ENCODE measurements around the gene CAMKMT. TPM values are rescaled to one million over a fixed set of nuclear protein-coding genes. Genes with fewer than 3 reads are reported as not detected.

Gene CAMKMT
- total RNA-seq, 1 donor from 2014 or later, result 9.0 TPM

DNA sequence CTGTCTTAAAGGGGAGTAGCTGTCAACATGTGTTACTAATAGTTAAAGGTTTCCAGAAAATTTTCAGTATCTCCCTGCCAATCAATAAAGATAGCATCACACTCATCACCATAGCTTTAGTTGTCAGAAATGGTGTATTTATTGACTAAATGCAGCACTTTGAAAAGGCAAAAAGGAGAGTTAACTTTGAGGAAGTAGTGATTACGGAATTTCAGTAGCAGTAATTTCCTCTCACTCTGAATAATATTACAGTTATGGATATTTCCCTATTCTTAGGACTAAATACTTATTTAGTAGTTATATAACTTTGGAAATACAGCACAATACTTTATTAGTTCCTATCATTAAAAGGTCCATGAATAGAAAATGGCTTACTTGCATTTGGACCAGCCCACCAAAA is 250.5 kb downstream of the CAMKMT start:
- no peak for DNase-seq (ENCODE audit: low read depth)
- no peaks in the 10 kb centered on the region for H3K27me3 ChIP-seq (ENCODE audit: control insufficient read depth, insufficient read depth, low read length)
- TF ChIP-seq, protein P1, sequence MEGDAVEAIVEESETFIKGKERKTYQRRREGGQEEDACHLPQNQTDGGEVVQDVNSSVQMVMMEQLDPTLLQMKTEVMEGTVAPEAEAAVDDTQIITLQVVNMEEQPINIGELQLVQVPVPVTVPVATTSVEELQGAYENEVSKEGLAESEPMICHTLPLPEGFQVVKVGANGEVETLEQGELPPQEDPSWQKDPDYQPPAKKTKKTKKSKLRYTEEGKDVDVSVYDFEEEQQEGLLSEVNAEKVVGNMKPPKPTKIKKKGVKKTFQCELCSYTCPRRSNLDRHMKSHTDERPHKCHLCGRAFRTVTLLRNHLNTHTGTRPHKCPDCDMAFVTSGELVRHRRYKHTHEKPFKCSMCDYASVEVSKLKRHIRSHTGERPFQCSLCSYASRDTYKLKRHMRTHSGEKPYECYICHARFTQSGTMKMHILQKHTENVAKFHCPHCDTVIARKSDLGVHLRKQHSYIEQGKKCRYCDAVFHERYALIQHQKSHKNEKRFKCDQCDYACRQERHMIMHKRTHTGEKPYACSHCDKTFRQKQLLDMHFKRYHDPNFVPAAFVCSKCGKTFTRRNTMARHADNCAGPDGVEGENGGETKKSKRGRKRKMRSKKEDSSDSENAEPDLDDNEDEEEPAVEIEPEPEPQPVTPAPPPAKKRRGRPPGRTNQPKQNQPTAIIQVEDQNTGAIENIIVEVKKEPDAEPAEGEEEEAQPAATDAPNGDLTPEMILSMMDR (IDR thresholded peaks at IDR 0.05; ENCODE audit: insufficient read depth, low read length, severe bottlenecking), result no peak
- no peaks in the 10 kb centered on the region for H3K36me3 ChIP-seq (ENCODE audit: control insufficient read depth, insufficient read depth, low read length)
- FAIRE-seq, result no peak
- no peak overlapping the region for H3K4me3 ChIP-seq (ENCODE audit: low read depth, low read length)

DNA sequence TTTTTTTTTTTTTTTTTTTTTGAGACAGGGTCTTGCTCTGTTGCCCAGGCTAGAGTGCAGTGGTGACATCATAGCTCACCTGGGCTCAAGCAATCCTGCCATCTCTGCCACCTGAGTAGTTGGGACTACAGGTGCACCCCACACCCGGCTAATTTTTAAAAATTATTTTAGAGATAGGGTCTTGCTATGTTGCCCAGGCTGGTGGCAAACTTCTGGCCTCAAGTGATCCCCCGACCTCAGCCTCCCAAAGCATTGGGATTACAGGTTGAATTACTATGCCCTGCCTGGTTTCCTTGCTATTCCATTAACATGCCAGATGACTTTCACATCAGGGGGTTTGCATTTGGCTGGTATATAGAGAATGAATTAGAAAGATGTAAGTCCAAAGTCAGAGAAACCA is 253.2 kb downstream of the CAMKMT start:
- TF ChIP-seq, protein P1 (IDR thresholded peaks at IDR 0.05; ENCODE audit: insufficient read depth, low read length, severe bottlenecking), result no peak
- H3K36me3 ChIP-seq (ENCODE audit: control insufficient read depth, insufficient read depth, low read length), result no peaks in the 10 kb centered on the region
- DNase-seq (ENCODE audit: low read depth) (no peak), FAIRE-seq (no peak)
- H3K27me3 ChIP-seq (ENCODE audit: control insufficient read depth, insufficient read depth, low read length), result no peaks in the 10 kb centered on the region
- no peak overlapping the region for H3K4me3 ChIP-seq (ENCODE audit: low read depth, low read length)

DNA sequence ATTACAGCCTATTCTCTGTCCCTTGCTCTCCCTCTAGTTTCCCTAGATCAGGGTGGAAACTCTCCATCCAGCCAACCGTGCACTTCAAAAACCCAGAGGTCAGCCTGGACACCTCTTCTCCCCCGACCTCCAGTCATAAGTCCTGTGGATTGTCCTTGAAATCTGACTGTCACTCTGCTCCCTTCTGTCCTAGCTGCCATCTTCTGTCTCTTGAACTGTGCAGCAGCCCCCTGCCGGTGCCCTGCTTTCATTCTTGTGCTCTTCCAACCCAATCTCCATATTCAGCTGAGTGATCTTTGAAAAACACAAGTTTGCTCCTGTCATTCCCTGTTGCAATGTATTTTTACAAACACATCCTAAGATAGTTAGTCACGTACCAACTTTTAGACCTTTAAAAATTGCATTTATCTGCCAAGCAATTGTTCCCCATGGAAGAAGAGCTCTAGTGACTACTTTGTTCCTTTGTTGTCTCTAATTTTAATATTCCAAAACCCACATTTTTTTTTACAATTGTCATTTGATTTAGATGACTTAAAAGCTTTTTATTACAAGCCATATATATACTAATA is 254.3 kb downstream of the CAMKMT start:
- TF ChIP-seq, protein P1 (IDR thresholded peaks at IDR 0.05; ENCODE audit: insufficient read depth, low read length, severe bottlenecking), result no peak
- H3K4me3 ChIP-seq (ENCODE audit: low read depth, low read length), result no peak overlapping the region
- FAIRE-seq, result no peak
- no peaks in the 10 kb centered on the region for H3K36me3 ChIP-seq (ENCODE audit: control insufficient read depth, insufficient read depth, low read length)
- no peaks in the 10 kb centered on the region for H3K27me3 ChIP-seq (ENCODE audit: control insufficient read depth, insufficient read depth, low read length)
- DNase-seq (ENCODE audit: low read depth), result no peak

DNA sequence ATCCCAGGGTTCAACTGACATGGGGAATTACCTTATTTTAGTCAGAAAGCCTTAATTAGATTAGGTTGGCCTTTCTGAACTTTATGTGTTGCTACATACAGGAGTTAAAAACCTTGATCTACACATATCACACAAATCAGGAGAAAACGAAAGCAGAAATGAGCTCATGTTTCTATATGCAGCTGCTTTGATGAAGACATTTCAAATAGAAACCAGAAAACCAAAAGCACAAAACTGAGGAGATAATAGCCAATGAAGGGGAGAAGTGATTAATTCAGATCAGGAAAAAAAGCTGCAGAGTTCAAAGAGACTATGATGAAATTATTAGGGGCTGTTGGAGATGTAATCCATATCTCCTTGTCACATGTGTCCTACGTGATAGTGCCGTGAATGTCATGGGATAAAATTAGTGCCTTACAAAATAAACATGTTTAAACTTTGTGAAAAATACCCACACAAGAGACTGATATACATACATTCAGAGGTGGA is 255.0 kb downstream of the CAMKMT start:
- TF ChIP-seq, protein P1 (IDR thresholded peaks at IDR 0.05; ENCODE audit: insufficient read depth, low read length, severe bottlenecking), result no peak

DNA sequence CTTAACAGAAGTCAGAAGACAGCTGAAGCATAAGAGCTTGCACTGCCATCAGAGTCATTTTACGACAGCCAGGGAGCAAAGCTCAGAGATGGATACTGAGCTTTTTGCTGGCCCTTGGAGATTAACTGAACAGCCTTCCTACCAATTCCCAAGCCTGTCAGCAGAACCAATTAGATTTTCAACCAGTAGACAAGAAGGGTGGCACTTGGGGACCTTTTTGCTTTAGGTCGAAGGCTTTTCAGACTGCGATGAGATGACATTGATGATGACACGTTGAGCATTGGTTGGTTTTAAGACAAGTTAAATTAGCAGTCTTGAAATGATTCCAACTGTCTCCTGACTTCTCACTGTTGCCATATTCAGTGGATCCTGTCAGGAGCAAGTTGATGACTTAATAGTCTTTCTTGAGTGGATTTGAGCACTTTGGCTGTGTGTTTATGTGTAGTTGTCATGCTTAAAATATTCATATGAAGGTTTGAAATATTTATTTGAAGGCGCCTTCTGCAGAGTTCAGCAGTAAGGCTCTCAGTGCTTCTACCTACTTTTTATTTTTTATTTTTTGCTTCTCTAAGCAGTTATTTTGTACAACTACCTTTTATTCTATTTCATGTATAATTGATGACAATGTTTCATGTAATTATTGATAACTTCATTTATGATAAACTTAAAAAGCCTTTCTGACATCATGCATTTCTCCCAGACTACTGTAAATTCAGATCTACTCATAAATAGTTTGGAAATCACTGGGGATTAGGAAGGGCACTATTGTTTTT is 256.7 kb downstream of the CAMKMT start:
- TF ChIP-seq, protein P1 (IDR thresholded peaks at IDR 0.05; ENCODE audit: insufficient read depth, low read length, severe bottlenecking), result no peak
- Histone ChIP-seq H3K4me3 (ENCODE audit: low read depth, low read length) (no peak overlapping the region), H3K36me3 (ENCODE audit: control insufficient read depth, insufficient read depth, low read length) (no peaks in the 10 kb centered on the region), H3K27me3 (ENCODE audit: control insufficient read depth, insufficient read depth, low read length) (no peaks in the 10 kb centered on the region)
- FAIRE-seq, result no peak
- DNase-seq (ENCODE audit: low read depth), result no peak

More for the DNA sequence above, 255.0 kb downstream of the CAMKMT start:
- no peaks in the 10 kb centered on the region for H3K27me3 ChIP-seq (ENCODE audit: control insufficient read depth, insufficient read depth, low read length)
- H3K36me3 ChIP-seq (ENCODE audit: control insufficient read depth, insufficient read depth, low read length), result no peaks in the 10 kb centered on the region
- DNase-seq (ENCODE audit: low read depth) (no peak), FAIRE-seq (no peak)
- H3K4me3 ChIP-seq (ENCODE audit: low read depth, low read length), result no peak overlapping the region
